ENCODE results near the gene MOSPD3.
A peak's percentile ranks its signal among the peaks of the same experiment; 100 is the strongest.

MOSPD3 gene

GRCh38 chr7:100575746-100576383 lies 36.5 kb upstream of the MOSPD3 start:
- no peak for DNase-seq (ENCODE audit: low read depth in 2 of 2)

- no peak for DNase-seq (ENCODE audit: low read depth in 2 of 2)
Observed at GRCh38 chr7:100576384-100576993, 35.9 kb upstream of the MOSPD3 start.

GRCh38 chr7:100577103-100577502 lies 35.2 kb upstream of the MOSPD3 start:
- DNase-seq (ENCODE audit: low read depth in 2 of 2) = no peak

- DNase-seq (ENCODE audit: low read depth in 2 of 2) = no peak
Observed at GRCh38 chr7:100577507-100577906, 34.8 kb upstream of the MOSPD3 start.

- no peak for DNase-seq (ENCODE audit: low read depth in 2 of 2)
Observed at GRCh38 chr7:100578246-100579183, 33.8 kb upstream of the MOSPD3 start.

GRCh38 chr7:100580466-100581283 lies 31.7 kb upstream of the MOSPD3 start:
- DNase-seq (ENCODE audit: low read depth in 2 of 2) = no peak

GRCh38 chr7:100582041-100582579 lies 30.2 kb upstream of the MOSPD3 start:
- no peak for DNase-seq (ENCODE audit: low read depth in 2 of 2)

GRCh38 chr7:100582650-100583049 lies 29.7 kb upstream of the MOSPD3 start:
- no peak for DNase-seq (ENCODE audit: low read depth in 2 of 2)

GRCh38 chr7:100583132-100584053 lies 28.9 kb upstream of the MOSPD3 start:
- peak in 1 of 2 donors; percentile 22 for DNase-seq (ENCODE audit: low read depth in 2 of 2)

GRCh38 chr7:100584054-100584682 lies 28.2 kb upstream of the MOSPD3 start:
- no peak for DNase-seq (ENCODE audit: low read depth in 2 of 2)

- no peak for DNase-seq (ENCODE audit: low read depth in 2 of 2)
Observed at GRCh38 chr7:100584683-100585510, 27.4 kb upstream of the MOSPD3 start.

GRCh38 chr7:100585511-100586265 lies 26.7 kb upstream of the MOSPD3 start, which contains the start of gene LRCH4:
Gene LRCH4, minus strand, starts transcription at chr7:100586129. Its CDS starts 29 bp downstream, at chr7:100586100.
- no peak for DNase-seq (ENCODE audit: low read depth in 2 of 2)

- peak; percentile 93 to 98 for DNase-seq (ENCODE audit: low read depth in 2 of 2)
Observed at GRCh38 chr7:100586266-100587025, 25.9 kb upstream of the MOSPD3 start, which contains the start of gene FBXO24. Gene FBXO24, plus strand, starts transcription at chr7:100586328. Its CDS starts 298 bp downstream, at chr7:100586626.

- no peak for DNase-seq (ENCODE audit: low read depth in 2 of 2)
Observed at GRCh38 chr7:100588438-100588837, 23.9 kb upstream of the MOSPD3 start.

- DNase-seq (ENCODE audit: low read depth in 2 of 2) = no peak
Observed at GRCh38 chr7:100589341-100589947, 22.9 kb upstream of the MOSPD3 start.

GRCh38 chr7:100590077-100590737 lies 22.1 kb upstream of the MOSPD3 start:
- DNase-seq (ENCODE audit: low read depth in 2 of 2) = no peak
